GM06990 (cell line): ENCODE results near the gene CEP20.

Experiments used
- DNase-seq: peaks from one replicate; pipeline ENCODE4 v3.0.0-alpha.2; 2011; ENCODE audit not compliant: insufficient read length; ENCODE audit errors: extremely low read depth
- H3K27me3 ChIP-seq: replicated peaks from 2 replicates; pipeline ENCODE4 v1.6.0; 2011; ENCODE audit warnings: low read length; ENCODE audit not compliant: control insufficient read depth, insufficient read depth
- H3K36me3 ChIP-seq: 2 replicates; pipeline ENCODE4 v1.5.1; 2011; ENCODE audit warnings: low read length; ENCODE audit not compliant: control insufficient read depth, insufficient read depth
- H3K4me3 ChIP-seq: replicated peaks from 2 replicates; pipeline ENCODE4 v1.5.1; 2011; ENCODE audit warnings: low read depth, mild to moderate bottlenecking, control low read depth, low read length
- TF ChIP-seq, protein P1 (sequence below): IDR thresholded peaks from 2 replicates; pipeline ENCODE4 v1.5.1; 2011; ENCODE audit warnings: low read length, control low read depth, mild to moderate bottlenecking, inconsistent platforms; ENCODE audit not compliant: insufficient read depth, poor library complexity, severe bottlenecking

CEP20 gene

GRCh38 chr16:15856901-15857698 lies 31.3 kb downstream of the CEP20 start, which contains the start of gene MYH11:
TSS of gene MYH11 (minus strand) at chr16:15857028. CDS start at chr16:15838252, 18,776 bp downstream.
- Histone ChIP-seq H3K4me3 (peak within 1 kb of the TSS; percentile 52), H3K36me3 (no peaks in the 10 kb centered on the region), H3K27me3 (peaks cover 1% of the 10 kb centered on the region; the same call in 1 of the 2 replicates)
- DNase-seq: peak; percentile 26
- TF ChIP-seq, protein P1, sequence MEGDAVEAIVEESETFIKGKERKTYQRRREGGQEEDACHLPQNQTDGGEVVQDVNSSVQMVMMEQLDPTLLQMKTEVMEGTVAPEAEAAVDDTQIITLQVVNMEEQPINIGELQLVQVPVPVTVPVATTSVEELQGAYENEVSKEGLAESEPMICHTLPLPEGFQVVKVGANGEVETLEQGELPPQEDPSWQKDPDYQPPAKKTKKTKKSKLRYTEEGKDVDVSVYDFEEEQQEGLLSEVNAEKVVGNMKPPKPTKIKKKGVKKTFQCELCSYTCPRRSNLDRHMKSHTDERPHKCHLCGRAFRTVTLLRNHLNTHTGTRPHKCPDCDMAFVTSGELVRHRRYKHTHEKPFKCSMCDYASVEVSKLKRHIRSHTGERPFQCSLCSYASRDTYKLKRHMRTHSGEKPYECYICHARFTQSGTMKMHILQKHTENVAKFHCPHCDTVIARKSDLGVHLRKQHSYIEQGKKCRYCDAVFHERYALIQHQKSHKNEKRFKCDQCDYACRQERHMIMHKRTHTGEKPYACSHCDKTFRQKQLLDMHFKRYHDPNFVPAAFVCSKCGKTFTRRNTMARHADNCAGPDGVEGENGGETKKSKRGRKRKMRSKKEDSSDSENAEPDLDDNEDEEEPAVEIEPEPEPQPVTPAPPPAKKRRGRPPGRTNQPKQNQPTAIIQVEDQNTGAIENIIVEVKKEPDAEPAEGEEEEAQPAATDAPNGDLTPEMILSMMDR: peak; percentile 19

DNA sequence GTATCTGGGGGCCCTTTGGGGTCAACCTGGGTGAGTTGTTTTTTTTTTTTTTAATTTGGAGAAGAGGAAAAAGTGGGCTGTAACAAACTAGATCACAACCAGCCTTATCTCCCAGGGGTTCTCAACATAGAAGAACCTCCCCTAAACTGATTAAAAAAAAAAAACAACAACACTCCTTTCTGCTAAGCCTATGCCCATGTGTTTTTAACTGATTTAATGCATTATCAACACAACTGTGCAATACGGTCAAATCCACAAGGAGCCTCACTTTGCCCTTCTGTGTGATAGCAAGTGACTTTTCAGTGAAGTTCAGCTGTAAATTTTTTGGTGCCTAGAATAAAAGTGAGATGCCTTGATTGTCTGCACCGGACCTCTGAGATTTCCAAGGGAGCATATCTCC lies 32.2 kb downstream of the CEP20 start:
- no peak for DNase-seq
- TF ChIP-seq, protein P1: no peak
- H3K36me3 ChIP-seq: no peaks in the 10 kb centered on the region
- peak overlapping the region; percentile 52 for H3K4me3 ChIP-seq
- peaks cover 3% of the 10 kb centered on the region; the same call in 1 of the 2 replicates for H3K27me3 ChIP-seq

DNA sequence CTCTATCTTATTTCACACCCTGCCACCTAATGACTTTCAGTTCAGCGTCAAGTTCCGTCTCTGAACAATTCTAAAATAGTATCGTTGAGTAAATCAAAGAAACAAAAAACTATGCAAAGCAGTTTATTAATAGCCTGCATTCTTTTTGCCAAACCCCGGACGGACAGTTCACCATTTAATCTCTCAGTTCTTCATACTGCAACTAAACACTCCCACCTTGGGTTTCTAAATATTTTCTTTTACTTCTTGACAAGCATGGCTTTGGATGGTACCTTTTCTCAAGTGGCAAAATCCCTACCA lies 32.7 kb downstream of the CEP20 start:
- H3K27me3 ChIP-seq: peaks cover 3% of the 10 kb centered on the region; the same call in 1 of the 2 replicates
- H3K4me3 ChIP-seq: peak overlapping the region; percentile 52

GRCh38 chr16:15854906-15855703 lies 33.3 kb downstream of the CEP20 start:
- H3K4me3 ChIP-seq: no peak overlapping the region

More for the DNA sequence above, 32.7 kb downstream of the CEP20 start:
- H3K36me3 ChIP-seq: no peaks in the 10 kb centered on the region
- TF ChIP-seq, protein P1: no peak
- peak; percentile 44 for DNase-seq

DNA sequence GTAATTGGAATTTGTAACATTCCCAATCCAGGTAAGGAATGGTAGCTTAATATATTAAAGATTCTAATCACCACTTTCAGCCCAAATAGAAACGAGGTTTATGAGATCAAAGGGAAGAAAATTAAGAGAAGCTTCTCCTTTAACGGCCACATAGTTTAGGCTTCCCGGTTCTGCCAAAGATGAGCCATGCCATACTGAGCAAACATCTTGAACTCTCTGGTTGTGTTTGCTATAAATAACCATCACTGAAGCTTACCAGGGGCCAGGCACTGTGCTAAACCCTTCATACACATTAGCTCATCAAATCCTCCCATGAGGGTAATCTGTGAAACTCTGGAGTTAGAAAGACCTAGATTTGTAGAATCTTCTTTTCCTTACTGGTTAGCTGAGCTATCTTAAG lies 34.3 kb downstream of the CEP20 start:
- Histone ChIP-seq H3K4me3 (no peak overlapping the region), H3K27me3 (peaks cover 3% of the 10 kb centered on the region; the same call in 1 of the 2 replicates), H3K36me3 (no peaks in the 10 kb centered on the region)
- DNase-seq: no peak
- TF ChIP-seq, protein P1: no peak

More at GRCh38 chr16:15854906-15855703, 33.3 kb downstream of the CEP20 start:
- H3K27me3 ChIP-seq: peaks cover 3% of the 10 kb centered on the region; the same call in 1 of the 2 replicates
- H3K36me3 ChIP-seq: no peaks in the 10 kb centered on the region
- TF ChIP-seq, protein P1: no peak
- no peak for DNase-seq
